22Rv1 (cell line): ENCODE data around the gene PIPOX.

Source experiments
- ZFX ChIP-seq: fragments of 450-650 bp; IDR thresholded peaks from 2 replicates; pipeline ENCODE4 v1.6.1; 2017; ENCODE audit warnings: antibody characterized with exemption, borderline replicate concordance
- TF ChIP-seq, protein P1 (sequence below): fragments of 450-650 bp; IDR thresholded peaks from 2 replicates; pipeline ENCODE4 v1.5.1; 2017; ENCODE audit warnings: mild to moderate bottlenecking

DNA sequence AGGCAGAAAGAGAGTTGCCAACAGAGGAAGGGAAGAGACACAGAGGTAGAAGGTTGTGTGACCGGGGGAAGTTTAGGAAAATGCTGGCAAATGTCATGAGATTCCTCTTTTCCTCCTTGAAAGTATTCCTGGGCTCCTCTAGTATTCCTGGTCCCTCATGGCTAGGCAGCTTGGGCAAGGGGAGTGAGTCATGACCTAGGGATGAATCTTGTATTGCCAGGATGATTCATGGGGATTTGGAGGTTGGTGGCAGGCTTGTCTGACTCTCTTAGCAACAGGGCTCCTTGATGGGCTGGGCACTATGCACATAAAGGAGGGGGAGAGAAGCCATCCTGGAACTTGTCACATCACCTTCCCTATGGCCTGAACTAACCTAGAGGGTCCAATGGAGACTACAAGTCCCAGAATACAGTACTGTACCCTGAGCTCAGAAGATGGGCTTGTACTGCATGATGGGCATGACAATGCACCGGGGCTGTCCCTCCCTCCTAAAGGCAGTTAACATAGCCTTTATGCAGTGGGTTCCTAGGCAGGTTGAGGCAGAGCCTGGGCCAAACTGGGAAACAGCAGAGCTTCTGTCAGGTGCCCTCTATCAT lies 35.0 kb upstream of the PIPOX start:
- TF ChIP-seq, protein P1, sequence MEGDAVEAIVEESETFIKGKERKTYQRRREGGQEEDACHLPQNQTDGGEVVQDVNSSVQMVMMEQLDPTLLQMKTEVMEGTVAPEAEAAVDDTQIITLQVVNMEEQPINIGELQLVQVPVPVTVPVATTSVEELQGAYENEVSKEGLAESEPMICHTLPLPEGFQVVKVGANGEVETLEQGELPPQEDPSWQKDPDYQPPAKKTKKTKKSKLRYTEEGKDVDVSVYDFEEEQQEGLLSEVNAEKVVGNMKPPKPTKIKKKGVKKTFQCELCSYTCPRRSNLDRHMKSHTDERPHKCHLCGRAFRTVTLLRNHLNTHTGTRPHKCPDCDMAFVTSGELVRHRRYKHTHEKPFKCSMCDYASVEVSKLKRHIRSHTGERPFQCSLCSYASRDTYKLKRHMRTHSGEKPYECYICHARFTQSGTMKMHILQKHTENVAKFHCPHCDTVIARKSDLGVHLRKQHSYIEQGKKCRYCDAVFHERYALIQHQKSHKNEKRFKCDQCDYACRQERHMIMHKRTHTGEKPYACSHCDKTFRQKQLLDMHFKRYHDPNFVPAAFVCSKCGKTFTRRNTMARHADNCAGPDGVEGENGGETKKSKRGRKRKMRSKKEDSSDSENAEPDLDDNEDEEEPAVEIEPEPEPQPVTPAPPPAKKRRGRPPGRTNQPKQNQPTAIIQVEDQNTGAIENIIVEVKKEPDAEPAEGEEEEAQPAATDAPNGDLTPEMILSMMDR, result no peak
- no peak for TF ChIP-seq ZFX
